ENCODE data around the gene NAV2. TPM values are rescaled to one million over a fixed set of nuclear protein-coding genes. Genes with fewer than 3 reads are reported as not detected.

Gene NAV2
- total RNA-seq, 1 donor: 11.2 TPM

- no peak for DNase-seq (ENCODE audit: low read depth)
- no peak for TF ChIP-seq CTCF (IDR thresholded peaks at IDR 0.05; ENCODE audit: insufficient read depth, low read depth, low read length)
Observed at GRCh38 chr11:19974886-19975285, 262.2 kb downstream of the NAV2 start.

GRCh38 chr11:19975414-19975990, 262.9 kb downstream of the NAV2 start:
- no peak for DNase-seq (ENCODE audit: low read depth)
- no peak overlapping the region for H3K4me3 ChIP-seq (ENCODE audit: low read depth, low read length)
- TF ChIP-seq CTCF (IDR thresholded peaks at IDR 0.05; ENCODE audit: insufficient read depth, low read depth, low read length): no peak

More at GRCh38 chr11:19974886-19975285, 262.2 kb downstream of the NAV2 start:
- H3K4me3 ChIP-seq (ENCODE audit: low read depth, low read length): no peak overlapping the region

- no peak for DNase-seq (ENCODE audit: low read depth)
- no peak for TF ChIP-seq CTCF (IDR thresholded peaks at IDR 0.05; ENCODE audit: insufficient read depth, low read depth, low read length)
- H3K4me3 ChIP-seq (ENCODE audit: low read depth, low read length): no peak overlapping the region
Observed at GRCh38 chr11:19976281-19976941, 263.8 kb downstream of the NAV2 start.

GRCh38 chr11:19977941-19978340, 265.3 kb downstream of the NAV2 start:
- TF ChIP-seq CTCF (IDR thresholded peaks at IDR 0.05; ENCODE audit: insufficient read depth, low read depth, low read length): no peak
- no peak for DNase-seq (ENCODE audit: low read depth)
- H3K4me3 ChIP-seq (ENCODE audit: low read depth, low read length): no peak overlapping the region

GRCh38 chr11:19978668-19979518, 266.3 kb downstream of the NAV2 start:
- peak; percentile 86 for DNase-seq (ENCODE audit: low read depth)
- TF ChIP-seq CTCF (IDR thresholded peaks at IDR 0.05; ENCODE audit: insufficient read depth, low read depth, low read length): no peak
- no peak overlapping the region for H3K4me3 ChIP-seq (ENCODE audit: low read depth, low read length)

- no peak overlapping the region for H3K4me3 ChIP-seq (ENCODE audit: low read depth, low read length)
- no peak for TF ChIP-seq CTCF (IDR thresholded peaks at IDR 0.05; ENCODE audit: insufficient read depth, low read depth, low read length)
- DNase-seq (ENCODE audit: low read depth): no peak
Observed at GRCh38 chr11:19979519-19979845, 266.8 kb downstream of the NAV2 start.

All from fibroblast of villous mesenchyme (primary cell).